SK-N-SH treated with all-trans-retinoic acid at 6 μM for 48 hours (cell line): Measurements from ENCODE around the gene PDGFRB.

Experiments used
- ATAC-seq: fragments of 200-7000 bp; cut with Tn5 transposase; 3 replicates; pipeline ENCODE4 v1.9.1; 2020; ENCODE audit warnings: mild to moderate bottlenecking, moderate library complexity
- ARNTL ChIP-seq: fragments of 450-650 bp; formaldehyde crosslinking; IDR thresholded peaks from 2 replicates; pipeline ENCODE4 v1.5.0; 2020; ENCODE audit warnings: low read depth, mild to moderate bottlenecking, moderate library complexity, borderline replicate concordance
- BACH2 ChIP-seq: fragments of 250-450 bp; sonication (Bioruptor Pico); IDR thresholded peaks from 2 replicates; pipeline ENCODE4 v1.9.0; 2021; ENCODE audit warnings: mild to moderate bottlenecking, borderline replicate concordance
- CSDC2 ChIP-seq: fragments of 250-450 bp; sonication (Bioruptor Pico); IDR thresholded peaks from 2 replicates; pipeline ENCODE4 v1.5.0; 2020; ENCODE audit warnings: mild to moderate bottlenecking, moderate library complexity
- ESRRG ChIP-seq: fragments of 250-450 bp; sonication (Bioruptor Pico); IDR thresholded peaks from 2 replicates; pipeline ENCODE4 v1.6.1; 2021; ENCODE audit warnings: mild to moderate bottlenecking
- ISL1 ChIP-seq: fragments of 250-450 bp; sonication (Bioruptor Pico); IDR thresholded peaks from 2 replicates; pipeline ENCODE4 v2.1.2; 2022; ENCODE audit warnings: mild to moderate bottlenecking, moderate library complexity
- OSR1 ChIP-seq: fragments of 250-450 bp; sonication (Bioruptor Pico); IDR thresholded peaks from 2 replicates; pipeline ENCODE4 v1.8.0; 2022; ENCODE audit warnings: moderate library complexity, mild to moderate bottlenecking, inconsistent platforms
- POU6F1 ChIP-seq: fragments of 250-450 bp; sonication (Bioruptor Pico); IDR thresholded peaks from 2 replicates; pipeline ENCODE4 v1.8.0; 2021; ENCODE audit warnings: low read depth, mild to moderate bottlenecking, moderate library complexity, borderline replicate concordance
- PPARA ChIP-seq: fragments of 250-450 bp; sonication (Bioruptor Pico); IDR thresholded peaks from 2 replicates; pipeline ENCODE4 v1.5.0; 2020; ENCODE audit warnings: mild to moderate bottlenecking, borderline replicate concordance
- RARB ChIP-seq: fragments of 250-450 bp; sonication (Bioruptor Pico); IDR thresholded peaks from 2 replicates; pipeline ENCODE4 v1.8.0; 2021; ENCODE audit warnings: mild to moderate bottlenecking, moderate library complexity
- TCF4 ChIP-seq: fragments of 250-450 bp; sonication (Bioruptor Pico); IDR thresholded peaks from 2 replicates; pipeline ENCODE4 v1.8.0; 2021; ENCODE audit warnings: mild to moderate bottlenecking, moderate library complexity, borderline replicate concordance
- TOX ChIP-seq: fragments of 250-450 bp; sonication (Bioruptor Pico); IDR thresholded peaks from 2 replicates; pipeline ENCODE4 v1.8.0; 2021; ENCODE audit warnings: mild to moderate bottlenecking, moderate library complexity, borderline replicate concordance
- TSHZ2 ChIP-seq: fragments of 250-450 bp; sonication (Bioruptor Pico); IDR thresholded peaks from 2 replicates; pipeline ENCODE4 v1.5.0; 2020; ENCODE audit warnings: mild to moderate bottlenecking, moderate library complexity
- ZC3H10 ChIP-seq: fragments of 250-450 bp; sonication (Bioruptor Pico); IDR thresholded peaks from 2 replicates; pipeline ENCODE4 v1.5.1; 2021; ENCODE audit warnings: mild to moderate bottlenecking, moderate library complexity
- ZFP3 ChIP-seq: fragments of 250-450 bp; sonication (Bioruptor Pico); IDR thresholded peaks from 2 replicates; pipeline ENCODE4 v1.5.0; 2020; ENCODE audit warnings: mild to moderate bottlenecking, moderate library complexity
- ZFP30 ChIP-seq: fragments of 450-650 bp; formaldehyde crosslinking; IDR thresholded peaks from 2 replicates; pipeline ENCODE4 v1.5.0; 2022; ENCODE audit warnings: mild to moderate bottlenecking, moderate library complexity
- ZNF565 ChIP-seq: fragments of 450-650 bp; formaldehyde crosslinking; conservative IDR thresholded peaks from 2 replicates; pipeline ENCODE4 v1.5.0; 2020; ENCODE audit warnings: low read depth, mild to moderate bottlenecking, moderate library complexity
- ZNF70 ChIP-seq: fragments of 450-650 bp; formaldehyde crosslinking; IDR thresholded peaks from 2 replicates; pipeline ENCODE4 v1.5.0; 2020; ENCODE audit warnings: mild to moderate bottlenecking, moderate library complexity
- ZNF8 ChIP-seq: fragments of 450-650 bp; formaldehyde crosslinking; IDR thresholded peaks from 2 replicates; pipeline ENCODE4 v1.5.0; 2020; ENCODE audit warnings: mild to moderate bottlenecking, moderate library complexity
- TF ChIP-seq, protein P1 (sequence below): fragments of 250-450 bp; sonication (Bioruptor Pico); IDR thresholded peaks from 2 replicates; pipeline ENCODE4 v1.5.1; 2021; ENCODE audit warnings: mild to moderate bottlenecking, moderate library complexity
- TF ChIP-seq, protein P2 (sequence below): fragments of 250-450 bp; sonication (Bioruptor Pico); IDR thresholded peaks from 2 replicates; pipeline ENCODE4 v1.5.1; 2020; ENCODE audit warnings: low read depth, mild to moderate bottlenecking, moderate library complexity
- TF ChIP-seq, protein P3 (sequence below): fragments of 250-450 bp; sonication (Bioruptor Pico); IDR thresholded peaks from 2 replicates; pipeline ENCODE4 v1.8.0; 2020; ENCODE audit warnings: mild to moderate bottlenecking, moderate library complexity, borderline replicate concordance

Gene PDGFRB

GRCh38 chr5:150065346-150065745, 90.3 kb downstream of the PDGFRB start:
- TF ChIP-seq, protein P1, sequence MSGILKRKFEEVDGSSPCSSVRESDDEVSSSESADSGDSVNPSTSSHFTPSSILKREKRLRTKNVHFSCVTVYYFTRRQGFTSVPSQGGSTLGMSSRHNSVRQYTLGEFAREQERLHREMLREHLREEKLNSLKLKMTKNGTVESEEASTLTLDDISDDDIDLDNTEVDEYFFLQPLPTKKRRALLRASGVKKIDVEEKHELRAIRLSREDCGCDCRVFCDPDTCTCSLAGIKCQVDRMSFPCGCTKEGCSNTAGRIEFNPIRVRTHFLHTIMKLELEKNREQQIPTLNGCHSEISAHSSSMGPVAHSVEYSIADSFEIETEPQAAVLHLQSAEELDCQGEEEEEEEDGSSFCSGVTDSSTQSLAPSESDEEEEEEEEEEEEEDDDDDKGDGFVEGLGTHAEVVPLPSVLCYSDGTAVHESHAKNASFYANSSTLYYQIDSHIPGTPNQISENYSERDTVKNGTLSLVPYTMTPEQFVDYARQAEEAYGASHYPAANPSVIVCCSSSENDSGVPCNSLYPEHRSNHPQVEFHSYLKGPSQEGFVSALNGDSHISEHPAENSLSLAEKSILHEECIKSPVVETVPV: no peak
- TF ChIP-seq ESRRG (CRISPR knock-in tag) (no peak), OSR1 (CRISPR knock-in tag) (no peak), CSDC2 (CRISPR knock-in tag) (no peak), TCF4 (CRISPR knock-in tag) (no peak), ZC3H10 (CRISPR knock-in tag) (no peak), ISL1 (CRISPR knock-in tag) (no peak), ZNF70 (CRISPR knock-in tag) (no peak), TSHZ2 (no peak), PPARA (CRISPR knock-in tag) (no peak), TOX (no peak), ZFP30 (CRISPR knock-in tag) (no peak), ARNTL (CRISPR knock-in tag) (no peak), BACH2 (CRISPR knock-in tag) (no peak), RARB (no peak)
- TF ChIP-seq, protein P2, sequence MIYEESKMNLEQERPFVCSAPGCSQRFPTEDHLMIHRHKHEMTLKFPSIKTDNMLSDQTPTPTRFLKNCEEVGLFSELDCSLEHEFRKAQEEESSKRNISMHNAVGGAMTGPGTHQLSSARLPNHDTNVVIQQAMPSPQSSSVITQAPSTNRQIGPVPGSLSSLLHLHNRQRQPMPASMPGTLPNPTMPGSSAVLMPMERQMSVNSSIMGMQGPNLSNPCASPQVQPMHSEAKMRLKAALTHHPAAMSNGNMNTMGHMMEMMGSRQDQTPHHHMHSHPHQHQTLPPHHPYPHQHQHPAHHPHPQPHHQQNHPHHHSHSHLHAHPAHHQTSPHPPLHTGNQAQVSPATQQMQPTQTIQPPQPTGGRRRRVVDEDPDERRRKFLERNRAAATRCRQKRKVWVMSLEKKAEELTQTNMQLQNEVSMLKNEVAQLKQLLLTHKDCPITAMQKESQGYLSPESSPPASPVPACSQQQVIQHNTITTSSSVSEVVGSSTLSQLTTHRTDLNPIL (CRISPR knock-in tag): no peak
- TF ChIP-seq, protein P3, sequence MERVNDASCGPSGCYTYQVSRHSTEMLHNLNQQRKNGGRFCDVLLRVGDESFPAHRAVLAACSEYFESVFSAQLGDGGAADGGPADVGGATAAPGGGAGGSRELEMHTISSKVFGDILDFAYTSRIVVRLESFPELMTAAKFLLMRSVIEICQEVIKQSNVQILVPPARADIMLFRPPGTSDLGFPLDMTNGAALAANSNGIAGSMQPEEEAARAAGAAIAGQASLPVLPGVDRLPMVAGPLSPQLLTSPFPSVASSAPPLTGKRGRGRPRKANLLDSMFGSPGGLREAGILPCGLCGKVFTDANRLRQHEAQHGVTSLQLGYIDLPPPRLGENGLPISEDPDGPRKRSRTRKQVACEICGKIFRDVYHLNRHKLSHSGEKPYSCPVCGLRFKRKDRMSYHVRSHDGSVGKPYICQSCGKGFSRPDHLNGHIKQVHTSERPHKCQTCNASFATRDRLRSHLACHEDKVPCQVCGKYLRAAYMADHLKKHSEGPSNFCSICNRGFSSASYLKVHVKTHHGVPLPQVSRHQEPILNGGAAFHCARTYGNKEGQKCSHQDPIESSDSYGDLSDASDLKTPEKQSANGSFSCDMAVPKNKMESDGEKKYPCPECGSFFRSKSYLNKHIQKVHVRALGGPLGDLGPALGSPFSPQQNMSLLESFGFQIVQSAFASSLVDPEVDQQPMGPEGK (CRISPR knock-in tag): no peak
- peak; percentile 41 for ATAC-seq

DNA sequence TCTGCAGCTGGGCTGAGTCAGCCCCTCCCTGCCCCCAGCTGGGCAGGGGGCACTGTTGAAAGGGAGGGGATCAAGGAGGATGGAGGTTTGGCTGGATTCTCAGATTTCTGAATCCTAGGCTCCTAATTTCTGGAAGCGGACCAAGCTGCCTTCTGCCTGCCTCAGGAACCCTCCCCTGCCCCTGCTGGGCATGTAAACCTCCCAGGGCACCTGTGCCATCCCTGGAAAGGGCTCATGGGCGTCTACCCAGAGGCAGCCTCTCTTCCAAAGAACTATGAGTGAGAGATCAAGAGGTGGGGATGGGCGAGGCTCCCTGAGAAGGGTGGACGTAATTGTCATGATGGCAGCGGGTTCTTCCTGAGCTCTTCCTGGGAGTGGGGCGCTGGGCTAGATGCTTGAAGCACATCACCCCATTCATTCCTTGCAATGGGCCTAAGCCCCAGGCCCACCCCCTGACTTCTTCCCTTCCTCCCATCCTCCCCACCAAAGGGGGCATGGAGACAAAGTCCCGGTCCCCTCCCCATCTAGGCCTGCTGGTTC, 90.9 kb downstream of the PDGFRB start:
- no peak for TF ChIP-seq CSDC2 (CRISPR knock-in tag)
- no peak for TF ChIP-seq ESRRG (CRISPR knock-in tag)
- TF ChIP-seq ISL1 (CRISPR knock-in tag): no peak
- TF ChIP-seq ARNTL (CRISPR knock-in tag): no peak
- TF ChIP-seq ZNF8 (CRISPR knock-in tag): no peak
- TF ChIP-seq ZFP30 (CRISPR knock-in tag): no peak
- TF ChIP-seq, protein P2 (CRISPR knock-in tag): no peak
- no peak for TF ChIP-seq BACH2 (CRISPR knock-in tag)
- TF ChIP-seq ZFP3 (CRISPR knock-in tag): no peak
- no peak for TF ChIP-seq ZNF565 (CRISPR knock-in tag)
- TF ChIP-seq, protein P1: no peak
- TF ChIP-seq POU6F1: no peak
- TF ChIP-seq ZNF70 (CRISPR knock-in tag): no peak
- TF ChIP-seq TSHZ2: no peak
- TF ChIP-seq, all 23 proteins: peak for 0
- ATAC-seq: no peak
